Neutrophil (primary cell): ENCODE data around the gene MBD4.

Experiments used
- H3K27ac ChIP-seq: fragments of 200-600 bp; sonication (generic); 2 replicates; pipeline ENCODE4 v1.5.1; 2016; ENCODE audit warnings: mild to moderate bottlenecking, moderate library complexity
- H3K27me3 ChIP-seq: fragments of 200-600 bp; sonication (generic); 2 replicates; pipeline ENCODE4 v1.6.0; 2016; ENCODE audit warnings: mild to moderate bottlenecking
- H3K36me3 ChIP-seq: fragments of 200-600 bp; sonication (generic); 2 replicates; pipeline ENCODE4 v1.5.1; 2017
- H3K4me1 ChIP-seq, 2 experiments: fragments of 200-600 bp in 1 of 2; sonication (generic) in 1 of 2; 1 replicate in 1 of 2; 2 replicates in 1 of 2; pipeline versions ENCODE4 v1.5.1 to v1.6.1; 2013 to 2016; ENCODE audit warnings: low read depth in 1 of 2, low read length in 1 of 2, mild to moderate bottlenecking in 1 of 2, moderate library complexity in 1 of 2; ENCODE audit not compliant: control insufficient read depth in 1 of 2, insufficient read depth in 1 of 2
- H3K4me3 ChIP-seq, 2 experiments: fragments of 200-600 bp in 1 of 2; sonication (generic) in 1 of 2; 1 replicate in 1 of 2; 2 replicates in 1 of 2; pipeline ENCODE4 v1.5.1; 2013 to 2016; ENCODE audit warnings: low read depth in 1 of 2, low read length in 1 of 2, mild to moderate bottlenecking in 1 of 2, moderate library complexity in 1 of 2
- H3K9me3 ChIP-seq: fragments of 200-600 bp; sonication (generic); 2 replicates; pipeline ENCODE4 v1.5.1; 2016
- TF ChIP-seq, protein P1 (sequence below): fragments of 200-600 bp; sonication (generic); IDR thresholded peaks from 2 replicates; pipeline ENCODE4 v1.5.1; 2016; ENCODE audit warnings: antibody characterized with exemption

MBD4 gene

DNA sequence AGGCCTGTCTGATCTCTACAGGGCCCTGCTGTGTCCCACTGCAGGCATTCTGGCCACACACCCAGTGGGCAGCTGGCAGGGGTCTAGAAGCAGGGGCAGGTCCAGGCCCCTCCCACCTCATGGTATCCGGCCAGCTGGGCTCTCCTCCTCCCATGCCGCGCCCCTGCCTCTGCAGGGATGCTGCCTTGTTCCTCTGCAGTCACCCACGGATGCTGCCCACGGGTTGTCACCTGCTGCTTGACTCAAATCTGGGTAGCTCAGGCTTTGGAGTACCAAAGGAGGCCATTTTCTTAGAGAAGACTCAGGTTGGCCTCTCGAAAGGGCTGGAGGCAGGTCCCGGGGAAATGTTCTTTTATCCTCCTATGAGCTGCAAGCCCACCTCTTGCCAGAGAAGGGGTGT is 36.3 kb downstream of the MBD4 start:
- H3K9me3 ChIP-seq = no peaks in the 10 kb centered on the region
- no peak overlapping the region for H3K27ac ChIP-seq
- H3K27me3 ChIP-seq = no peaks in the 10 kb centered on the region
- no peaks in the 10 kb centered on the region for H3K36me3 ChIP-seq
- no peak overlapping the region for H3K4me3 ChIP-seq
- H3K4me1 ChIP-seq = peaks cover 8 to 11% of the 10 kb centered on the region in 2 experiments
- TF ChIP-seq, protein P1, sequence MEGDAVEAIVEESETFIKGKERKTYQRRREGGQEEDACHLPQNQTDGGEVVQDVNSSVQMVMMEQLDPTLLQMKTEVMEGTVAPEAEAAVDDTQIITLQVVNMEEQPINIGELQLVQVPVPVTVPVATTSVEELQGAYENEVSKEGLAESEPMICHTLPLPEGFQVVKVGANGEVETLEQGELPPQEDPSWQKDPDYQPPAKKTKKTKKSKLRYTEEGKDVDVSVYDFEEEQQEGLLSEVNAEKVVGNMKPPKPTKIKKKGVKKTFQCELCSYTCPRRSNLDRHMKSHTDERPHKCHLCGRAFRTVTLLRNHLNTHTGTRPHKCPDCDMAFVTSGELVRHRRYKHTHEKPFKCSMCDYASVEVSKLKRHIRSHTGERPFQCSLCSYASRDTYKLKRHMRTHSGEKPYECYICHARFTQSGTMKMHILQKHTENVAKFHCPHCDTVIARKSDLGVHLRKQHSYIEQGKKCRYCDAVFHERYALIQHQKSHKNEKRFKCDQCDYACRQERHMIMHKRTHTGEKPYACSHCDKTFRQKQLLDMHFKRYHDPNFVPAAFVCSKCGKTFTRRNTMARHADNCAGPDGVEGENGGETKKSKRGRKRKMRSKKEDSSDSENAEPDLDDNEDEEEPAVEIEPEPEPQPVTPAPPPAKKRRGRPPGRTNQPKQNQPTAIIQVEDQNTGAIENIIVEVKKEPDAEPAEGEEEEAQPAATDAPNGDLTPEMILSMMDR = no peak

DNA sequence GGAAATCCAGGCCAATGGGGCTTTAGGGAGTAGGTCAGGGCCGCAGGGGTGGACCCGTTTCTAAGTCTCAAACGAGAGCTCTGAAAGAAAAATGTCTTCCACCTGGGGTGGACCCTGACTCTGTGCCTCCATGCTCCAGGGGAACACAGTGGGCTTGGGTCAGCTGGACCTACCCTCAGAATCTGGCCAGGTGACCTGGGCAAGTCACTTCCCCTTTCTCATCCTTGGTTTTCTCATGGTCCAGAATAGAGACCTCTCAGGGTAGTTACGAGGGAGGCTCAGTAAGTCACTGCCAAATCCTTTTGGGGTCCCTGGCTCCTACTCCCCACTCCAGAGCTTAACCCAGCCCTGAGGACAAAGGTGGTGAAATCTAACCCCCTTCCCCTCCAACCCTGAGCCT is 37.1 kb downstream of the MBD4 start:
- TF ChIP-seq, protein P1 = no peak
- H3K27ac ChIP-seq = no peak overlapping the region

DNA sequence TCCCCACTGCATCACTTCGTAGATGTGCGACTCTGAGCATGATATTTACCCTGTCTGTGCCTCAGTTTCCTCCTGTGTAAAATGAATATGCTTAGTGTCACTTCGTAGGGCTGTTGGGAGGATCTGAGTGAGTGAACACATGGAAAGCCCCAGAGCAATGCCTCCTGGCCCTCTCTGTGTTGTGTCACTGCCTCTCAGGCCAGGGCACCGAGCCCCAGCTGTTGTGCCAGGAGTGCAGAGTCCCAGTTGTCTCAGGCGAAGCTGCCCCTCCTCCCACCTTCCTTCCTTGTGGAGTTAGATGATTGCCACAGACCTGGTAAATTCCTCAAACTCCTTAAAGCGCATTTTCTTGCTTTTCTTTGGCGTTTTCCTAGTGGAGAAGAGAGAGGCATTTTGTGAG is 37.5 kb downstream of the MBD4 start:
- Histone ChIP-seq H3K9me3 (no peaks in the 10 kb centered on the region), H3K4me3 (no peak overlapping the region), H3K27ac (no peak overlapping the region), H3K27me3 (no peaks in the 10 kb centered on the region), H3K36me3 (no peaks in the 10 kb centered on the region), H3K4me1 (peaks cover 13 to 21% of the 10 kb centered on the region in 2 experiments)
- TF ChIP-seq, protein P1 = no peak

More for the DNA sequence above, 37.1 kb downstream of the MBD4 start:
- no peaks in the 10 kb centered on the region for H3K9me3 ChIP-seq
- H3K27me3 ChIP-seq = no peaks in the 10 kb centered on the region
- H3K36me3 ChIP-seq = no peaks in the 10 kb centered on the region
- peaks cover 13 to 20% of the 10 kb centered on the region in 2 experiments for H3K4me1 ChIP-seq
- no peak overlapping the region for H3K4me3 ChIP-seq

DNA sequence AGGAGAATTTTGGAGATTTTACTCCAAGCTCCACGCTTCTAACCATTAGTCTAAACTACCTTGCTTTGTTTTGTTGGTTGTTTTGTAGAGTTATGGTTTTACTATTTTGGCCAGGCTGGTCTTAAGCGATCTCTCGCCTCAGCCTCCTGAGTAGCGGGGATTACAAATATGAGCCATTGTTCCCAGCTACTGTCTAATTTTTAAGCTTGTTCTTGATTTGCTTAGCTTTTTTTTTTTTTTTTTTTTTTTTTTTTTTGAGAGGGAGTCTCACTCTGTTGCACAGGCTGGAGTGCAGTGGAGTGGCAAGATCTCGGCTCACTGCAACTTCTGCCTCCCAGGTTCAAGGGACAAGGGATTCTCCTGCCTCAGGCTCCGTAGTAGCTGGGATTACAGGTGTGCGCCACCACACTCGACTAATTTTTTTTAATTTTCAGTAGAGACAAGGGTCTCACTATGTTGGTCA is 39.8 kb downstream of the MBD4 start:
- TF ChIP-seq, protein P1 = no peak
- Histone ChIP-seq H3K9me3 (no peaks in the 10 kb centered on the region), H3K27me3 (no peaks in the 10 kb centered on the region), H3K27ac (peak overlapping the region; percentile 83), H3K4me1 (peaks cover 13 to 21% of the 10 kb centered on the region in 2 experiments), H3K36me3 (peaks cover 19% of the 10 kb centered on the region), H3K4me3 (peak overlapping the region; percentile 89 to 93)

DNA sequence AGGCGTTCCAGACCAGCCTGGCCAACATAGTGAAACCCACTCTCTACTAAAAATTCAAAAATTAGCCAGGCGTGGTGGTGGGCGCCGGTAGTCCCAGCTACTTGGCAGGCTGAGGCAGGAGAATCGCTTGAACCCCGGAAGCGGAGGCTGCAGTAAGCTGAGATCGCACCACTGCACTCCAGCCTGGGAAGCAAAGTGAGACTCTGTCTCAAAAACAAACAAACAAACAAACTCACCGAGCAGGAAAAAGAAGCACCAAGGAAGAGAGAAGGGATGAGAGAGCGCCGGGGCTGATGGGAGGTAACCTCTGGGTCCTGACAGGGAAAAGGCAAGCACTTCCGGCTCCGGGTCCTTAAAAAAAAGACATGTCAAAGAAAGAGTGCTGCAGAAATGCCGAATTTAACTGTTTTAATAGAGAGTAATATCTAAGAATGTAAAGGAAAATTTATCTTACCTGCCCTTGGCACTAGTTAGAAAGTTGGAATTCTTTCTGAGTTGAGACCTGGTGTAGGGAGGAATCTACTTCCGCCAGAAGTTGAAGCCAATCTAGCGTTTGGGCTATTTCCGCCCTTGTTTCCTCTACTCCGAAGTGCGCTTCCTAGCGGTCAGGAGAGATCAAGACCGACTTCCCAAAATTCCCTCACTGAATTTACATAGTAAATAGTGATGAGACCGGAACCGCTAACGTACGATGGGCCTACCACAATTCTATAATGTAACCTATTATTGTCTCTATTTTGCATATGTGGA is 40.4 kb downstream of the MBD4 start:
- H3K4me1 ChIP-seq = peaks cover 13 to 21% of the 10 kb centered on the region in 2 experiments
- peak overlapping the region; percentile 83 for H3K27ac ChIP-seq
- H3K27me3 ChIP-seq = no peaks in the 10 kb centered on the region
- H3K4me3 ChIP-seq = peak overlapping the region; percentile 89 to 93
- H3K36me3 ChIP-seq = peaks cover 19% of the 10 kb centered on the region
- no peaks in the 10 kb centered on the region for H3K9me3 ChIP-seq
- TF ChIP-seq, protein P1 = peak; percentile 86
